Stimulated activated CD8-positive, alpha-beta memory T cell treated with anti-CD3 and anti-CD28 coated beads, Interleukin-7, amount 100 ng/mL, for 1 hour (primary cell): ENCODE data around the gene RBBP6.
A peak's percentile ranks its signal among the peaks of the same experiment; 100 is the strongest.
"Not testable (repeated sequence)": the region's sequence is repeated elsewhere in the genome, so short reads cannot be mapped to it uniquely, and the experiment has no call there.

Experiments
- DNase-seq, 2 donors: peaks; one replicate each; pipeline ENCODE4 v3.0.0-alpha.2; 2020; ENCODE audit warnings: low read depth in 2 of 2

Gene RBBP6, protein sequence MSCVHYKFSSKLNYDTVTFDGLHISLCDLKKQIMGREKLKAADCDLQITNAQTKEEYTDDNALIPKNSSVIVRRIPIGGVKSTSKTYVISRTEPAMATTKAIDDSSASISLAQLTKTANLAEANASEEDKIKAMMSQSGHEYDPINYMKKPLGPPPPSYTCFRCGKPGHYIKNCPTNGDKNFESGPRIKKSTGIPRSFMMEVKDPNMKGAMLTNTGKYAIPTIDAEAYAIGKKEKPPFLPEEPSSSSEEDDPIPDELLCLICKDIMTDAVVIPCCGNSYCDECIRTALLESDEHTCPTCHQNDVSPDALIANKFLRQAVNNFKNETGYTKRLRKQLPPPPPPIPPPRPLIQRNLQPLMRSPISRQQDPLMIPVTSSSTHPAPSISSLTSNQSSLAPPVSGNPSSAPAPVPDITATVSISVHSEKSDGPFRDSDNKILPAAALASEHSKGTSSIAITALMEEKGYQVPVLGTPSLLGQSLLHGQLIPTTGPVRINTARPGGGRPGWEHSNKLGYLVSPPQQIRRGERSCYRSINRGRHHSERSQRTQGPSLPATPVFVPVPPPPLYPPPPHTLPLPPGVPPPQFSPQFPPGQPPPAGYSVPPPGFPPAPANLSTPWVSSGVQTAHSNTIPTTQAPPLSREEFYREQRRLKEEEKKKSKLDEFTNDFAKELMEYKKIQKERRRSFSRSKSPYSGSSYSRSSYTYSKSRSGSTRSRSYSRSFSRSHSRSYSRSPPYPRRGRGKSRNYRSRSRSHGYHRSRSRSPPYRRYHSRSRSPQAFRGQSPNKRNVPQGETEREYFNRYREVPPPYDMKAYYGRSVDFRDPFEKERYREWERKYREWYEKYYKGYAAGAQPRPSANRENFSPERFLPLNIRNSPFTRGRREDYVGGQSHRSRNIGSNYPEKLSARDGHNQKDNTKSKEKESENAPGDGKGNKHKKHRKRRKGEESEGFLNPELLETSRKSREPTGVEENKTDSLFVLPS (N-terminal part only)

DNA sequence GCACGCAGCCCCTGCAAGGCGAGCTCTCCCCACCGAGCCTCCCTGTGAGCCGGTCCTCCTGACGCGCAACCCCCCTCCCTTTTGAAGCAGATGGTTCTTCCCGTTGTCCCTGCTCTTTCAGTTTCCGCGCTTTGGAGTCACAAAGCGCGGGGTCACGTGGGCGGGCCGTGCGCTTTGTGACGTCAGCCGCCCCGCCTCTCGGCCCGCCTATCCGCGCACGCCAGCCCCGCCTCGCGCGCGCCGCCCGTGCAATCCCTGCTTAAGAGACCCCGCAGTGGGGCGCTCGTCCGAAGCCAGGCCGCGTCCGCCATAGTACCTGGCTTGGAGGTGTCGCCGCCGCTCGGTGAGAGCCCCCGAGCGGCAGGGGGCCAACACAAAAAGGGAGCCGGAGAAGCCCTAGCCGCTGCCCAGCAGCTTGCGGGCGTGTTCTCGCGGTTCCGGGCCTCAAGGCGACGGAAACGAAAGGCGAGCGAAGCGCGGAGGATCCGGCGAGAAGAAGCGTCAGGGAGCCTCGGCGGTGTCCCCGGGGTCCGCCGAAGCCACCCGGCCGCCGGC is at the start of gene RBBP6:
RBBP6 (plus strand) TSS at position 272 of the 555 bp plus-strand sequence. CDS start 1,061 bp downstream, outside the sequence.
- peak; percentile 81 to 87 for DNase-seq

DNA sequence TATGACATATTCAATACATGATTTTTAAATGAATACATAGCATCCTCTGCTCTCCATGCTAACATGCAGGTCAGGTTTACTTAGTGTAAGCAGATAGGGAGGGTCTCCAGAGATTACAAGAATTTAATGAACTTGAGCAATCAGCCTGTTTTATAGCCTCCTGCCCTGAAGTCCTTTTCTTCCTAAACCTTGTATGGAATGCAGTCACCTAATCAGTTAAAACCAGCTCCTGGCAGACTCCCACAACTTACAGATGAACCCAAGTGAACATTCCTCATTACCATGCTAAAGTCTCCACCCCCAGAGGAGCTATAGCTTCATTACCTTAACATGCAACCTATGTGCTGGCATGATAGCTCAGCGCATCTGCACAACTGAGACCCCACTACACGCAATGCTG is 48.5 kb upstream of the RBBP6 start:
- no peak for DNase-seq

DNA sequence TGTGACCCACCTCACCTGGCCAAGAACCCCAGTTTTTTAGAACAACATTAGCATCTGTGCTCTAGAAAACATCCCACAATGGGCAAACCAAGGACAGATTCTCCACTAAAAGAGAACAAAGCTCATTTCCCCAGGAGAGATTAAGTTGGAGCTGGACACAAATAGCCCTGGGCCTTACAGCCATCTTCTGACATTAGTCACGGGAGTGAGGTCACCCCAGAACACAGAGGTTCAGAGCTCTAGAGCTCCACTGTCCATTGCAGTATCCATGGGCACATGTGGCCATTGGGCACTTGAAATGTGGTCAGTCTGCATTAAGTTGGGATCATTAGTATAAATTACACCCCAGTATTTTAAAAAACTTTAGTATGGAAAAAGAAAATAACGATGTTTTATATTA is 47.6 kb upstream of the RBBP6 start:
- DNase-seq = no peak

DNA sequence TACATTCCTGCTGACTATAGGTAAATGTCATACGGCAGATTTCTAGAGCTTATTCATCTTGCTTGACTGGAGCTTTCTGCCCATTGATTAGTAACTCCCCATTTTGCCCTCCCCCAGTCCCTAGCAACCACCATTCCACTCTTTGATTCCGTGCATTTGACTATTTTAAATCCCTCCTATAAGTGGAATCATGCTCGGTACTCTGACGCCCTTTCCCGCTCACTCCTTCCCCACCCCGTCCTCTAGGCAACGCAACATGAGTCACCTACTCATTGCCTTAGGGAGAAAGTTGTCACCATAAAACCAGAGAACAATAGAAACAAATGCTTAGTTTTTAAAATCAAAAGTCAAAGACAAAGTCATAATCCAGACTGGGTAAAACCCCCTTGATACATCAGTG is 45.5 kb upstream of the RBBP6 start:
- no peak for DNase-seq

DNA sequence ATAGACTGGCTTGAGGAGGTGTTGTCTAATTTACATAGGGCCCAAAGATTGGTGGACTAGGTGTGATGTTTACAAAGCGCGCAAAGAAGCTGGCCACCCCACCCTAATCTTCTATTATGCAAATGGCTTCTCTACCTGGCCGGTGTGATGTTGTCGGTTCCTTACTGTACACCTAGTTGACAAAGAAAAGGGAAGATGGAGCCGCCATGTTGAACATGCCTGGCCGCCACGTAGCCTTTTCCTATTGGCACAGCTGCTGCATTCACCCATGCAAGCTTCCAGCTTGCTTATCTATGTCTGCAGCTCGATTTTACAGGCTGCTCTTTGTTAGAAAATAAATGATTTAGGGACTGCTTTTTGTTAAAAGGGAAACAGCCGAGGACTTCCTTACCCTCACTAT is 44.2 kb upstream of the RBBP6 start:
- not testable (repeated sequence) for DNase-seq

DNA sequence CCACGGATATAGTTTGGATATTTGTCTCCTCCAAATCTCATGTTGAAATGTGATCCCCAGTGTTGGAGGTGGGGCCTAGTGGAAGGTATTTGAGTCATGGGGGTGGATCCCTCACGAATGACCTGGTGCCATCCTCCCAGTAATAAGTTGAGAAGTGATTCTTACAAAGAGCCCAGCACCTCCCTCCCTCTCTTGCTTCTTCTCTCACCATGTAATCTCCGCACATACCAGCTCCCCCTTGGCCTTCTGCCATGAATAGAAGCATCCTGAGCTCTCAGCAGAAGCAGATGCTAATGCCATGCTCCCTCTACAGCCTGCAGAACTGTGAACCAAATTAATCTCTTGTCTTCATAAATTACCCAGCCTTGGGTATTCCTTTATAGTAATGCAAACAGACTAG is 41.9 kb upstream of the RBBP6 start:
- no peak for DNase-seq

DNA sequence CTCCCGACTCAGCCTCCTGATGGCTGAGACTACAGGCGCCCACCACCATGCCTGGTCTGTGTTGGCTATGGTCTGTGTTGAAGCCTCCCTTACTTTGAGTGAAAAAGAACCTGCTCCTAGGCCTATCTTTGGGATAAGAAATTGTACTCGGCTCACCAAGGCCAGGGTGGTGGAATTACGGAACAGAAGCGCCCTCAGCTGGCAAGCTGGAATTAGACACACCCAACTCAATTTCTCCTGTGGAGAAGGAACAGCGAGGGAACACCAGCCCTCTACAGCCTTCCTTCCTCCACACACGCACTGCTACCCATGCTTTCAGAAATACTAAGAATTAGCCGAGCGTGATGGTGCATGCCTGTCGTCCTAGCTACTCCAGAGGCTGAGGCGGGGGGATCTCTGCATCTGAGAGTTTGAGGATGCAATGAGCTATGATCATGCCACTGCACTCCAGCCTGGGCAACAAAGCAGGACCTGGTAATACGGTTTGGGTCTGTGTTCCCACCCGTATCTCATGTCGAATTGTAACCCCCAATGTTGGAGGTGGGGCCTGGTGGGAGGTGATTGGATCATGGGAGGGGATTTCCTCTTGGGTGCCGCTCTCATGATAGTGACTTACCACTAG is 40.1 kb upstream of the RBBP6 start:
- no peak for DNase-seq

DNA sequence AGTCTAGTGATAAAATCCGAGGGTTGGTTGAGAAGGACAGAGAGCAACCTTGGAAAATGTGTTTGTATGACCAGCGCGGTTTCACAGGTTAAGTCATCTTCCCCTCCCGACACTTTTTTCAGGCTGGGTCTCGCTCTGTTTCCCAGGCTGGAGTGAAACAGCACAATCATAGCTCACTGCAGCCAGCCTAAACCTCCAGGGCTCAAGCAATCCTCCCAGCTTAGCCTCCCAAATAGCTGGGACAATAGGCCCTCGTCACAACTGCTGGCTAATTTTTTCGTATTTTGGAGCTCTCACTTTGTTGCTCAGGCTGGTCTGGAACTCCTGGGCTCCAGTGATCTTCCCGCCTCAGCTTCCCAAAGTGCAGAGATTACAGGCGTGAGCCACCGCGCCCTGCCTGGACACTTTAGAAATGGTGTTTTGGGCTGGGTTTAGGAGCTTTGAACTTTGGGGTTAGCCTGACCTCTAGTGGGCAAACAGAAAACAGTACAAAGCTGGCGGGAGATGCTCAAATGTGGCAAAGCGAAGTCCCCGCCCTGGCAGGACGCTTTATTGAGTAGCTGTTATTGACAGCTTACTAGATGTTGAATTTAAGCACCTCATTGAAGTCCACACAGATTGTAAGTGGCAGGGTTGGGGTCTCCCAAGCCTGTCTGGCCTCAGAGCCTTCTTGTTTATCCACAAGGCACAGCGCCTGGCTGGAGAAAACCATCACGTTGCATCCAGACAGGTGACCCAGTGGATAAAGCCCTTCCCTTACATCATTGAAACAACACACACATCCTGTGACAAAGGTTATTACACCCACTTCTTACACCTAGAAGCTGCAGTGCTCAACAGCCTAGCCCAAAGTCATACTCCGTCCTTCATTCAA is 34.7 kb upstream of the RBBP6 start:
- peak; percentile 6 to 20 for DNase-seq

DNA sequence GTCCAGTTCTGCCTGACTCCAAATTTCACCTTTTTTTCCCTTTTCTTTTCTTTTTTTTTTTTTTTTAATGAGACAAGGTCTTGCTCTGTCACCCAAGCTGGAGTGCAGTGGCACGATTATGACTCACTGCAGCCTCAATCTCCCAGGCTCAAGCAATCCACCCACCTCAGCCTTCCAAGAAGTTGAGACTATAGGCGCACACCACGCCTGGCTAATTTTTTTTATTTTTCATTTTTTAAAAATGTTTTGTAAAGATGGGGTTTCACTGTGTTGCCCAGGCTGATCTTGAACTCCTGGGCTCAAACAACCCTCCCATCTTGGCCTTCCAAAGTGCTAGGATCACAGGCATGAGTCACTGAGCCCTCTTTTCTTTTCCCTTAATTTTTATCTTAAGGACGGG is 33.4 kb upstream of the RBBP6 start:
- DNase-seq = no peak

DNA sequence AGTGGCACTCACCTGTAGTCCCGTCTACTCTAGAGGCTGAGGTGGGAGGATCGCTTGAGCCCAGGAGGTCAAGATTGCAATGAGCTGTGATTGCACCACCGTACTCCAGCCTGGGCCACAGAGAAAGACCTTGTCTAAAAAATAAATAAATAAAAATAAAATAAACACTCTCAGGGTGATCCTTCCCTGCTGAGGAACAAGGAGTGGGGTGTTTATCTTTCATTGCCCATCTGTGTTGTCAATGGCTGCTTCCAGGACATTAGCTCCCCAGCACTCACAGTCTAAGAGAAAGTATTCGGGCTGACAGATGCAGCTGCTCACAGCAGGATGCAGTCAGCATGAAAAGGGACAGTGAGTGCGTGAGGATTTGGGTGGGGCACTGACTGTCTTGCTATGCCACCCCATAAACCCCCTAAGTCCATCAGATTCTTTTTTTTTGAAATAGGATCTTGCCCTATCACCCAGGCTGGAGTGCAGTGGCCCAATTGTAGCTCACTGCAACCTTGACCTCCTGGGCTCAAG is 31.3 kb upstream of the RBBP6 start:
- DNase-seq = no peak

DNA sequence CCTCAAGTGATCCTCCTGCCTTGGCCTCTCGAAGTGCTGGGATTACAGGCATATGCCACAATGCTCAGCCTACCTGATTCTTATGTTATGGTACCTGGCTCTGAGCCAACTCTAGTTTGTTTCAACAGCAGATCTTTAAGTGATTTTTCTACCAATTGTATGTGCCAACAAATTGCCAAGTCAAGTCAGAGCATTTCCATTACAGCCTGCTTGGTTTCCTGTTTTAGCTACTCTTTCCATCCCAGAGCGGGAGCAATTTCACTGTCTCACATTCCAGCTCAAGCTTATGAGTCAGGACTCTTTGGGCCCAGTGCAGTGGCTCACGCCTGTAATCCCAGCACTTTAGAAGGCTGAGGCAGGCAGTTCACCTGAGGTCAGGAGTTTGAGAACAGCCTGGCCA is 30.8 kb upstream of the RBBP6 start:
- DNase-seq = no peak

DNA sequence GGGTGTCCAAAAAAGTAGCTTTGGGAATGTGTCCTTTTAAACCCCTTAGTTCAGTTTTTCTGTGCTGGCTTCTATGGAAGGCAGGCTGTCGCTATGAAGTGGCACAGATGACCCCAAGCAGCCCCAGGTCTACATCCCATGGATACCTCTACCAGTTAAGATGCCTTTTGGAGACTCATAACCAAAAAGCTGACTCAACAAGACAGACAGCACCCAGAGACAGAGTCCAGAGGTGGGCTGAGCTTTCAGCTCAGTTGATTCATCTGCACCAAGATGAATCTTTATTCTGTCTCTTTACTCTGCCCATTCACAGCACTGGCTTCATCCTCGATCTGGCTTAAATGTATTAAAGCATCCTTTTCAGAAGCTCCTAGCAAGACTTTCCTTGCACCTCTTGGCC is 29.8 kb upstream of the RBBP6 start:
- no peak for DNase-seq

DNA sequence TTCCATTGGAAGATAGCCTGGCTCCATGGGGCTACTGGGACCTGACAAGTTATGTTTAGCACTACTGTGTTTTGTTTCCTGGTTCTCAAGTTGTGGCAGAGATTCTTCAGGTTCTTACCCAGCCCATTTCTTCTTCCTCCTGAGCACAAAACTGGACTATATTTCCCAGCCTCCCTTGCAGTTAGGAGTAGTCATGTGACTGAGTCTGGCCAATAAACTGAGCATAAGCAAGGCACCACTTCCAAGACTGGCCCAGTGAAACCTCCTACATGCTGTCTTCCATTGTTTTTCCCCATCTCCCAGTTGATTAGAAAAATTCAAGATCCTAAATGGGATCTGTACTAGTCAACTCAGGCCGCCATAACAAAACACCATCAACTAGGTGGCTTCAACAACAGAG is 28.2 kb upstream of the RBBP6 start:
- no peak for DNase-seq

DNA sequence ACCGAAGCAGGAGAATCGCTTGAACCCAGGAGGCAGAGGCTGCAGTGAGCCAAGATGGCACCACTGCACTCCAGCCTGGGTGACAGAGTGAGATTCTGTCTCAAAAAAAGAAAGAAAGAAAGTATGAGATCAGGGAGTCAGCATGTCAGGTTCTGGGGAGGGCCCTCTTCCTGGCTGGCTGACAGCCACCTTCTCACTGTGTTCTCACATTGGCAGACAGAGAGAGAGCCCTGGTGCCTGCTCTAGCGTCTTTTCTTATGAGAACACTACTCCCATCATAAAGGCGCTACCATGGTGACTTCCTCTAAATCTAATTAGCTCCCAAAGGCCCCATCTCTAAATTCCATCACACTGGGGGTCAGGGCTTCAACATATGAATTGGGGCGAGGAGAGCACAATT is 27.6 kb upstream of the RBBP6 start:
- no peak for DNase-seq

DNA sequence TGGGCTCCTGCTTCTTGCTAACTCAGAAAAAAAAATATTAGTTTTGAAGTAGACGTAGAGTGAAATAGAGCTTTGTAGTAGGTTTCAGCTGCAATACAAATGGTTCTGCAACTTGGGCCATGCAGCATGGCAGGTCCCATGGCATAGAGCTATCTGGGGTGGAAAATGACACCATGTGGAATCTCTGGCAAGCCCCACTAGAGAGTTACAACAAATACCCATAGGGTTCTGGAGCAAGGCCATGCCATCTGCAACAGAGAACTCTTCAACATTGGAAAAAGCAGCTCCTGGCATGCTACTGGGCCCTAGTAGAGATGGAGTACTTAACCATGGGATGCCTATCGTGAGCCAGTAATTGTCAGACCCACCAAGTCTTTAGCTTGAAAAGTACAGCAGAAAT is 25.3 kb upstream of the RBBP6 start:
- DNase-seq = no peak

DNA sequence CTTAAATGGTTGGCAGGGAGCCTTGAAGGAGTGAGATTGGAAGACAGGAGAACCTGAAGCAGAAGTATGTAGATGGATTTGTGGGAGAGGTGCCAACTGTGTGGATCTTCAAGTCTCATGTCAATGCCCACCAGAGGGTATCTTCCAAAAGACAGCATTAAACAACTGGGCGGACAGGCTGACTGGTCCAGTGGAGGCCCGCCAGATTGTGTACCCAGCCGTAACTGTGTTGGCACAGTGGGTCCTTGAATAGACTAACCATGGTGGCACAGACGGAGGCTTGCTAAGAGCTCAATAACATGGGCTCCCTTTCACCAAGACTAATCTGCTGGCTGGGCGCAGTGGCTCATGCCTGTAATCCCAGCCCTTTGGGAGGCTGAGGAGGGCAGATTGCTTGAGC is 24.2 kb upstream of the RBBP6 start:
- no peak for DNase-seq

DNA sequence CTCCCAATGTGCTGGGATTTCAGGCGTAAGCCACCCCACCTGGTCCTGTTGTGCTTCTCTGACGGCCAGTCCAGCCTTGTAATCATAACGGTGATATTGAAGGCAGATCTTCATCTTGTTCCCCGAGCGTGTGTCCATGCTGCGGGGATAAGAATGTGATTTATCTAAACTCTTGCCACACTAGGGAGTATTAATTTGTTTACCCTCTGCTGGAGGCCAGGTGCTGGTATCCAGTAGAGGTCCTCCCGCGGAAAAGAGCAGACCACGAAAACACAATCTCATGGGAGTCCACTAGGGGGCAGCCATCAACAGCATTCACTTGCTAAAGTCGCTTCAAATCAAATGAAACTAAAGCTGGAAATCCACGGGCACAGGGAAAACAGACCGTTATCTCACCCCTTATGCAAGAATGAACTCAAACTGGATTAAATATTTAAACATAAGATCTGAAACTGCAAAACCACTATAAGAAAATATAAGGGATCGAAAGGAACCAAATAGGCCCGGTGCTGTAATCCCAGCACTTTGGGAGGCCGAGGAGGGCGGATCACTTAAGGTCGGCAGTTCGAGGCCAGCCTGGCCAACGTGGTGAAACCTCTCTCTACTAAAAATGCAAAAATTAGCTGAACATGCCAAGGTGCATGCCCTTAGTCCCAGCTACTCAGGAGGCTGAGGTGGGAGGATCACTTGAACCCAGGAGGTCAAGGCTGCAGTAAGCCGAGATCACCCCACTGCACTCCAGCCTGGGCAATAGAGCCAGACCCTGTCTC is 22.3 kb upstream of the RBBP6 start:
- peak; percentile 31 to 59 for DNase-seq

DNA sequence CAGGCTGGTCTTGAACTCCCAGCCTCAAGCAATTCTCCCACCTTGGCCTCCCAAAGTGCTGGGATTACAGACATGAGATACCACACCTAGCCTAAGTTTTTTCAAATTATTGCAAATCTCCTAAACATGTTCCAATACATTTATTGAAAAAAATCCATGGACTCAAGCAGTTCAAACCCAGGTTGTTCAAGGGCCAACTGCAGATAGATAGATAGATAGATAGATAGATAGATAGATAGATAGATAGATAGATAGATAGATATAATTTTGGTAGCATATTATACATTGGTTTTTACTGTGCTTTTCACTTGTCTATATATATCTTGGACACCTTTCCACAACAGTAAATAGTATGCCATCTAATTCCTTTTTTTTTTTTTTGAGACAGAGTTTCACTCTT is 20.9 kb upstream of the RBBP6 start:
- no peak for DNase-seq

DNA sequence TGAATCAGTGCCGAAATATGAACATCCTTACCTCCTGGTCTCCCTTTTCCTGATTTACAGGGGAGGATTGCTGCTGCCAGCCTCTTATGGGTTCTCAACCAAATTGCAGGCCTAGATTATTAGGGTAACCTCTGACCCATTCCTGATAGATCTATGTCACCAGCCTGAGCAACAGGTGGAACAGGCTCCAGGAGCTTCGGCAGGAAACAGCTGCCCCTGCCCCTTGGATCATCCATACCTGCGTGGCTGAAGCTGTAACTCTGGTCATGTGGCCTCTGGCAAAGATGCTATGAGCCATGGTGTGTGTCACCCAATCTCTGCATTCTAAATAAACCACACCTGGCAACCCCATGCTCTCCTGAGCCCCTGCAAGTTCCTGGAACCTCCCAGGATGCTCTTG is 18.4 kb upstream of the RBBP6 start:
- no peak for DNase-seq

DNA sequence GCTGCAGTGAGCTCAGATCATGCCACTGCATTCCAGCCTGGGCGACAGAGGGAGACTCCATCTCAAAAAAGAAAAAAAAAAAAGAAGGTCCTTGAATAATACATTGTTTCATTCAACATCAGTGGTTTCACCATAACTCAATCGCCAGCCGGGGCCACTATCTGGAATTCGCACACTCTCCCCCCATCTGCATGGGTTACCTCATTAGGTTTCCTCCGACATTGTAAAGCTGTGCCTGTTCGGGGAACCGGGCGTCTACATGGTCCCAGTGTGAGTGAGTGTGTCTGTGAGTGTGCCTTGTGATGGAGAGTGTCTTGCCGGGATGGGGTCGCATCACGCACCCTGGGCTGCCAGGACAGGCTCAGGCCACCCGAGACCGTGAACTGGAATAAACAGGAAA is 16.6 kb upstream of the RBBP6 start:
- no peak for DNase-seq
